K562 (cell line): Measurements from ENCODE around the gene USP16. TPM values are rescaled to one million over a fixed set of nuclear protein-coding genes. Genes with fewer than 3 reads are reported as not detected.

Experiments used
- ARID2 ChIP-seq: fragments of 450-650 bp; IDR thresholded peaks from 2 replicates; pipeline ENCODE4 v1.6.1; 2017; ENCODE audit warnings: antibody characterized with exemption, mild to moderate bottlenecking
- CBFA2T3 ChIP-seq: fragments of 450-650 bp; IDR thresholded peaks from 2 replicates; pipeline ENCODE4 v1.6.1; 2017
- DPF2 ChIP-seq: fragments of 450-650 bp; IDR thresholded peaks from 2 replicates; pipeline ENCODE4 v1.6.1; 2016
- GTF2E2 ChIP-seq: fragments of 200-800 bp; sonication (Bioruptor generic); IDR thresholded peaks from 2 replicates; pipeline ENCODE4 v1.6.1; 2016; ENCODE audit warnings: missing genetic modification characterization, missing compliant biosample characterization
- JUND ChIP-seq, 2 experiments: IDR thresholded peaks; 2 replicates in 1 of 2; 3 replicates in 1 of 2; pipeline ENCODE4 v1.6.1; 2011; ENCODE audit warnings: borderline replicate concordance in 2 of 2, low read depth in 2 of 2, low read length in 2 of 2, improper control_type of control experiment in 1 of 2, missing biosample characterization in 1 of 2, missing genetic modification characterization in 1 of 2, missing genetic modification reagents in 1 of 2
- KLF13 ChIP-seq: fragments of 450-650 bp; IDR thresholded peaks from 2 replicates; pipeline ENCODE4 v1.6.1; 2016; ENCODE audit warnings: missing genetic modification characterization, low read depth, mild to moderate bottlenecking, missing compliant biosample characterization, moderate library complexity, borderline replicate concordance
- NCOA1 ChIP-seq: fragments of 450-650 bp; IDR thresholded peaks from 2 replicates; pipeline ENCODE4 v1.6.1; 2016; ENCODE audit warnings: low read depth
- NEUROD1 ChIP-seq: fragments of 150-350 bp; IDR thresholded peaks from 2 replicates; pipeline ENCODE4 v1.6.1; 2014; ENCODE audit warnings: borderline replicate concordance, low read length, low read depth; ENCODE audit not compliant: partially characterized antibody
- PHB ChIP-seq: fragments of 250-450 bp; sonication (Bioruptor Pico); IDR thresholded peaks from 2 replicates; pipeline ENCODE4 v1.5.0; 2021
- PTRF ChIP-seq: fragments of 450-650 bp; IDR thresholded peaks from 2 replicates; pipeline ENCODE4 v1.6.1; 2016; ENCODE audit warnings: mild to moderate bottlenecking, missing genetic modification characterization, missing compliant biosample characterization
- RBM15 ChIP-seq: fragments of 200-400 bp; formaldehyde crosslinking; IDR thresholded peaks from 2 replicates; pipeline ENCODE4 v1.6.1; 2018; ENCODE audit warnings: mild to moderate bottlenecking, low read length, moderate library complexity; ENCODE audit not compliant: insufficient read depth
- SMAD3 ChIP-seq: fragments of 450-650 bp; formaldehyde crosslinking; conservative IDR thresholded peaks from 2 replicates; pipeline ENCODE4 v1.4.0; 2020; ENCODE audit warnings: mild to moderate bottlenecking
- SRSF1 ChIP-seq: fragments of 200-400 bp; formaldehyde crosslinking; IDR thresholded peaks from 2 replicates; pipeline ENCODE4 v1.6.1; 2017; ENCODE audit warnings: mild to moderate bottlenecking, low read depth, low read length, moderate library complexity
- TSC22D4 ChIP-seq: fragments of 450-650 bp; IDR thresholded peaks from 2 replicates; pipeline ENCODE4 v1.6.1; 2016; ENCODE audit warnings: missing genetic modification characterization, missing biosample characterization, control low read depth
- XRCC3 ChIP-seq: fragments of 450-650 bp; IDR thresholded peaks from 2 replicates; pipeline ENCODE4 v1.6.1; 2017; ENCODE audit warnings: mild to moderate bottlenecking, moderate library complexity
- ZBTB17 ChIP-seq: fragments of 450-650 bp; formaldehyde crosslinking; IDR thresholded peaks from 2 replicates; pipeline ENCODE4 v1.4.0; 2020; ENCODE audit warnings: mild to moderate bottlenecking
- polyA plus RNA-seq, 8 experiments: library from polyadenylated mRNA; depleted of rRNA in 4 of 8; stranded (reverse) in 5 of 8; unstranded in 3 of 8; fragments of >200 nt; fragmentation: Nextera tagmentation in 2 of 8; fragmentation: Illumina TruSeq in 1 of 8; extraction: Ambion mirVana in 2 of 8; extraction: Trizol in 1 of 8; gene quantifications; 2 replicates each; pipeline versions ENCODE4 v1.2.1 to v1.2.3, GENCODE V29; 2011 to 2014; ENCODE audit warnings: inconsistent platforms in 1 of 8, missing spikeins in 1 of 8
- total RNA-seq, 7 experiments: library from RNA; depleted of rRNA in 6 of 7; stranded (reverse); fragments of >200 nt in 6 of 7; fragmentation: Illumina TruSeq in 2 of 7; extraction: Trizol in 2 of 7; gene quantifications; 2 replicates each; pipeline versions ENCODE4 v1.2.1 to v1.2.3, GENCODE V29; 2011 to 2021; ENCODE audit warnings: low replicate concordance in 1 of 7
- TF ChIP-seq, protein P1 (sequence below): fragments of 450-650 bp; IDR thresholded peaks from 2 replicates; pipeline ENCODE4 v1.6.1; 2016; ENCODE audit warnings: borderline replicate concordance
- TF ChIP-seq, protein P2 (sequence below): fragments of 250-450 bp; sonication (Bioruptor Pico); IDR thresholded peaks from 2 replicates; pipeline ENCODE4 v1.5.0; 2021; ENCODE audit warnings: mild to moderate bottlenecking, borderline replicate concordance
- TF ChIP-seq, protein P3 (sequence below): sonication (generic); formaldehyde crosslinking; IDR thresholded peaks from 2 replicates; pipeline ENCODE4 v1.9.0; 2022; ENCODE audit warnings: mild to moderate bottlenecking, missing genetic modification reagents
- TF ChIP-seq, protein P4 (sequence below): IDR thresholded peaks from 2 replicates; pipeline ENCODE4 v1.6.1; 2014; ENCODE audit warnings: antibody characterized with exemption

Gene USP16
- total and polyA plus RNA-seq, 9 of the 15 experiments (the other 6 are each of a cell fraction or from before 2014, with no cell fraction given), result 38.4 to 90.9 (median 62.8) TPM

DNA sequence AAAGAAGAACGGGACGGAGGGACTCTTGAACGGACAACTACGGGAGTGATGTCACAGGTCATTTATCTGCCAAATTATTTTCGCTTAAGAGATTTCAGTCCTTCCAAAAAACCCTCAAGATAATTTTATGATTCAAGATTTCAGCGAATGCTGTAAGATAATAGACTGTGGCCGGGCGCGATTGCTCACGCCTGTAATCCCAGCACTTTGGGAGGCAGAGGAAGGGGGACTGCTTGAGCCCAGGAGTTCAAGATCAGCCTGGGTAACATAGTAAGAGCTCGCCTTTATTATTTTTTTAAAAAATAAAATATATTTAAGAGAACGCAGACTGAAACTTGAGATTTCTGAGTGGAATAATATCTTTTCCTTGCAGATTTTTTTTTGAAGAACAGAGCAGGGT lies 5.9 kb upstream of the USP16 start (continued):
- TF ChIP-seq, protein P1, sequence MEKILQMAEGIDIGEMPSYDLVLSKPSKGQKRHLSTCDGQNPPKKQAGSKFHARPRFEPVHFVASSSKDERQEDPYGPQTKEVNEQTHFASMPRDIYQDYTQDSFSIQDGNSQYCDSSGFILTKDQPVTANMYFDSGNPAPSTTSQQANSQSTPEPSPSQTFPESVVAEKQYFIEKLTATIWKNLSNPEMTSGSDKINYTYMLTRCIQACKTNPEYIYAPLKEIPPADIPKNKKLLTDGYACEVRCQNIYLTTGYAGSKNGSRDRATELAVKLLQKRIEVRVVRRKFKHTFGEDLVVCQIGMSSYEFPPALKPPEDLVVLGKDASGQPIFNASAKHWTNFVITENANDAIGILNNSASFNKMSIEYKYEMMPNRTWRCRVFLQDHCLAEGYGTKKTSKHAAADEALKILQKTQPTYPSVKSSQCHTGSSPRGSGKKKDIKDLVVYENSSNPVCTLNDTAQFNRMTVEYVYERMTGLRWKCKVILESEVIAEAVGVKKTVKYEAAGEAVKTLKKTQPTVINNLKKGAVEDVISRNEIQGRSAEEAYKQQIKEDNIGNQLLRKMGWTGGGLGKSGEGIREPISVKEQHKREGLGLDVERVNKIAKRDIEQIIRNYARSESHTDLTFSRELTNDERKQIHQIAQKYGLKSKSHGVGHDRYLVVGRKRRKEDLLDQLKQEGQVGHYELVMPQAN, result no peak
- TF ChIP-seq DPF2 (no peak), SMAD3 (CRISPR knock-in tag) (no peak), CBFA2T3 (peak; percentile 42; the same call in 1 of the 2 replicates), KLF13 (tag) (no peak), SRSF1 (no peak), NEUROD1 (no peak), RBM15 (no peak), PHB (CRISPR knock-in tag) (no peak), TSC22D4 (no peak), JUND (IDR thresholded peaks at IDR 0.05; ENCODE audit: borderline replicate concordance, low read depth, low read length) (peak; percentile 40; the same call in 1 of the 2 replicates), JUND (tag; IDR thresholded peaks at IDR 0.05; ENCODE audit: borderline replicate concordance, low read depth, low read length) (no peak), GTF2E2 (tag) (0 out of 2 replicates have a peak, but pooled peaks have one; percentile 52), PTRF (no peak), ZBTB17 (peak; percentile 97), NCOA1 (no peak), ARID2 (no peak), XRCC3 (no peak)
- TF ChIP-seq, protein P2, sequence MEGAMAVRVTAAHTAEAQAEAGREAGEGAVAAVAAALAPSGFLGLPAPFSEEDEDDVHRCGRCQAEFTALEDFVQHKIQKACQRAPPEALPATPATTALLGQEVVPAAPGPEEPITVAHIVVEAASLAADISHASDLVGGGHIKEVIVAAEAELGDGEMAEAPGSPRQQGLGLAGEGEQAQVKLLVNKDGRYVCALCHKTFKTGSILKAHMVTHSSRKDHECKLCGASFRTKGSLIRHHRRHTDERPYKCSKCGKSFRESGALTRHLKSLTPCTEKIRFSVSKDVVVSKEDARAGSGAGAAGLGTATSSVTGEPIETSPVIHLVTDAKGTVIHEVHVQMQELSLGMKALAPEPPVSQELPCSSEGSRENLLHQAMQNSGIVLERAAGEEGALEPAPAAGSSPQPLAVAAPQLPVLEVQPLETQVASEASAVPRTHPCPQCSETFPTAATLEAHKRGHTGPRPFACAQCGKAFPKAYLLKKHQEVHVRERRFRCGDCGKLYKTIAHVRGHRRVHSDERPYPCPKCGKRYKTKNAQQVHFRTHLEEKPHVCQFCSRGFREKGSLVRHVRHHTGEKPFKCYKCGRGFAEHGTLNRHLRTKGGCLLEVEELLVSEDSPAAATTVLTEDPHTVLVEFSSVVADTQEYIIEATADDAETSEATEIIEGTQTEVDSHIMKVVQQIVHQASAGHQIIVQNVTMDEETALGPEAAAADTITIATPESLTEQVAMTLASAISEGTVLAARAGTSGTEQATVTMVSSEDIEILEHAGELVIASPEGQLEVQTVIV (CRISPR knock-in tag), result no peak
- TF ChIP-seq, protein P3, sequence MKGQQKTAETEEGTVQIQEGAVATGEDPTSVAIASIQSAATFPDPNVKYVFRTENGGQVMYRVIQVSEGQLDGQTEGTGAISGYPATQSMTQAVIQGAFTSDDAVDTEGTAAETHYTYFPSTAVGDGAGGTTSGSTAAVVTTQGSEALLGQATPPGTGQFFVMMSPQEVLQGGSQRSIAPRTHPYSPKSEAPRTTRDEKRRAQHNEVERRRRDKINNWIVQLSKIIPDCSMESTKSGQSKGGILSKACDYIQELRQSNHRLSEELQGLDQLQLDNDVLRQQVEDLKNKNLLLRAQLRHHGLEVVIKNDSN (CRISPR knock-in tag), result no peak
- TF ChIP-seq, protein P4, sequence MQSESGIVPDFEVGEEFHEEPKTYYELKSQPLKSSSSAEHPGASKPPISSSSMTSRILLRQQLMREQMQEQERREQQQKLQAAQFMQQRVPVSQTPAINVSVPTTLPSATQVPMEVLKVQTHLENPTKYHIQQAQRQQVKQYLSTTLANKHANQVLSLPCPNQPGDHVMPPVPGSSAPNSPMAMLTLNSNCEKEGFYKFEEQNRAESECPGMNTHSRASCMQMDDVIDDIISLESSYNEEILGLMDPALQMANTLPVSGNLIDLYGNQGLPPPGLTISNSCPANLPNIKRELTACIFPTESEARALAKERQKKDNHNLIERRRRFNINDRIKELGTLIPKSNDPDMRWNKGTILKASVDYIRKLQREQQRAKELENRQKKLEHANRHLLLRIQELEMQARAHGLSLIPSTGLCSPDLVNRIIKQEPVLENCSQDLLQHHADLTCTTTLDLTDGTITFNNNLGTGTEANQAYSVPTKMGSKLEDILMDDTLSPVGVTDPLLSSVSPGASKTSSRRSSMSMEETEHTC, result no peak
